Muscle of leg (tissue), 16 donors: ENCODE measurements around the gene PGP. TPM values are rescaled to one million over a fixed set of nuclear protein-coding genes. Genes with fewer than 3 reads are reported as not detected.
"Not testable (repeated sequence)": the region's sequence is repeated elsewhere in the genome, so short reads cannot be mapped to it uniquely, and the experiment has no call there.

Source experiments
- DNase-seq: peaks from one replicate; pipeline ENCODE4 v3.0.0; 2013
- H3K27ac ChIP-seq: one replicate; pipeline ENCODE4 v1.5.1; 2013; ENCODE audit warnings: mild to moderate bottlenecking, low read length, control low read depth
- H3K27me3 ChIP-seq: one replicate; pipeline ENCODE4 v1.6.1; 2013; ENCODE audit warnings: low read length; ENCODE audit not compliant: control insufficient read depth, insufficient read depth
- H3K36me3 ChIP-seq: one replicate; pipeline ENCODE4 v1.6.1; 2013; ENCODE audit warnings: low read length; ENCODE audit not compliant: control insufficient read depth, insufficient read depth
- H3K4me1 ChIP-seq: one replicate; pipeline ENCODE4 v1.6.1; 2013; ENCODE audit warnings: low read length; ENCODE audit not compliant: control insufficient read depth, insufficient read depth
- H3K4me3 ChIP-seq: one replicate; pipeline ENCODE4 v1.5.1; 2013; ENCODE audit warnings: low read length, control low read depth
- H3K9me3 ChIP-seq: replicated peaks from 2 replicates; pipeline ENCODE4 v1.6.1; 2013; ENCODE audit warnings: low read depth, low read length; ENCODE audit not compliant: control insufficient read depth
- WGBS: methylation state at CpG from one replicate; pipeline ENCODE4 v1.1.5; 2013; ENCODE audit warnings: missing lambda C conversion rate; ENCODE audit not compliant: insufficient coverage; 5-methylcytosine and 5-hydroxymethylcytosine counted together
- long read RNA-seq, 11 donors: transcript quantifications; one replicate each; lab custom pipeline, GENCODE V29; 2026
- polyA plus RNA-seq, 8 donors: library from polyadenylated mRNA; unstranded; fragments of 120-200 nt; gene quantifications; one replicate each; pipeline versions ENCODE4 v1.2.1 to v1.2.3, GENCODE V29; 2013; ENCODE audit warnings: inconsistent platforms in 1 of 8, low replicate concordance in 1 of 8; ENCODE audit not compliant: insufficient read length in 8 of 8, insufficient read depth in 1 of 8
- total RNA-seq: library from RNA; stranded (reverse); fragments of 120-200 nt; gene quantifications from one replicate; pipeline ENCODE4 v1.2.4, GENCODE V29; 2013

PGP gene
- 12.2 TPM for total RNA-seq
- polyA plus RNA-seq = 10 to 100 TPM; 11.8 to 18.1 (median 16.9) TPM
- long read RNA-seq, donor 1, transcript PGP-201 (2 exons, 2,727 nt) = major isoform, 14 of 14 reads
- long read RNA-seq, donor 1, partial matches to known transcripts = 0 of 14 reads
- long read RNA-seq, donor 1, other reads (novel, unspliced or antisense) = 0 of 14 reads
- long read RNA-seq, donor 2 = 0 reads
- long read RNA-seq, donor 3, transcript PGP-201 (2 exons, 2,727 nt) = major isoform, 30 of 31 reads
- long read RNA-seq, donor 3, partial matches to known transcripts = 0 of 31 reads
- long read RNA-seq, donor 3, other reads (novel, unspliced or antisense) = 0 of 31 reads
- long read RNA-seq, donor 4, transcript PGP-201 (2 exons, 2,727 nt) = major isoform, 23 of 23 reads
- long read RNA-seq, donor 4, partial matches to known transcripts = 0 of 23 reads
- long read RNA-seq, donor 4, other reads (novel, unspliced or antisense) = 0 of 23 reads
- long read RNA-seq, donor 5, transcript PGP-201 (2 exons, 2,727 nt) = major isoform, 43 of 70 reads
- long read RNA-seq, donor 5, partial matches to known transcripts = 27 of 70 reads
- long read RNA-seq, donor 5, other reads (novel, unspliced or antisense) = 0 of 70 reads
- long read RNA-seq, donor 6, transcript PGP-201 (2 exons, 2,727 nt) = major isoform, 70 of 70 reads
- long read RNA-seq, donor 6, partial matches to known transcripts = 0 of 70 reads
- long read RNA-seq, donor 6, other reads (novel, unspliced or antisense) = 0 of 70 reads
- long read RNA-seq, donor 7, transcript PGP-201 (2 exons, 2,727 nt) = major isoform, 32 of 40 reads
- long read RNA-seq, donor 7, partial matches to known transcripts = 0 of 40 reads
- long read RNA-seq, donor 7, other reads (novel, unspliced or antisense) = 7 of 40 reads
- long read RNA-seq, donor 8, transcript PGP-201 (2 exons, 2,727 nt) = major isoform, 16 of 22 reads
- long read RNA-seq, donor 8, partial matches to known transcripts = 6 of 22 reads
- long read RNA-seq, donor 8, other reads (novel, unspliced or antisense) = 0 of 22 reads
- long read RNA-seq, donor 9, transcript PGP-201 (2 exons, 2,727 nt) = major isoform, 26 of 37 reads
- long read RNA-seq, donor 9, partial matches to known transcripts = 11 of 37 reads
- long read RNA-seq, donor 9, other reads (novel, unspliced or antisense) = 0 of 37 reads
- long read RNA-seq, donor 10, transcript PGP-201 (2 exons, 2,727 nt) = major isoform, 43 of 43 reads
- long read RNA-seq, donor 10, partial matches to known transcripts = 0 of 43 reads
- long read RNA-seq, donor 10, other reads (novel, unspliced or antisense) = 0 of 43 reads
- long read RNA-seq, donor 11, transcript PGP-201 (2 exons, 2,727 nt) = major isoform, 23 of 31 reads
- long read RNA-seq, donor 11, partial matches to known transcripts = 8 of 31 reads
- long read RNA-seq, donor 11, other reads (novel, unspliced or antisense) = 0 of 31 reads

GRCh38 chr16:2214719-2214968, at the start of gene PGP:
Gene PGP, minus strand, starts transcription at chr16:2214840. Its CDS starts 63 bp downstream, at chr16:2214777.
- peaks cover 40% of the 10 kb centered on the region for H3K4me1 ChIP-seq
- H3K27me3 ChIP-seq = no peaks in the 10 kb centered on the region
- DNase-seq = no peak
- H3K36me3 ChIP-seq = peaks cover 12% of the 10 kb centered on the region
- under 1% methylated on average over 48 of the region's 48 CpGs for WGBS
- peak within 1 kb of the TSS; percentile 97 for H3K27ac ChIP-seq
- peak within 1 kb of the TSS; percentile 73 for H3K4me3 ChIP-seq
- no peaks in the 10 kb centered on the region for H3K9me3 ChIP-seq

- H3K36me3 ChIP-seq = peaks cover 49% of the 10 kb centered on the region
Observed at GRCh38 chr16:2263026-2263425, 48.4 kb upstream of the PGP start.

GRCh38 chr16:2260250-2260649, 45.6 kb upstream of the PGP start:
- Histone ChIP-seq H3K27me3 (no peaks in the 10 kb centered on the region), H3K4me1 (no peaks in the 10 kb centered on the region), H3K9me3 (no peaks in the 10 kb centered on the region), H3K4me3 (no peak overlapping the region), H3K27ac (no peak overlapping the region), H3K36me3 (peaks cover 76% of the 10 kb centered on the region)
- DNase-seq = no peak
- WGBS = no CpG with 5 or more reads among the region's 8 CpGs

More at GRCh38 chr16:2263026-2263425, 48.4 kb upstream of the PGP start:
- not testable (repeated sequence) for DNase-seq, H3K4me3 ChIP-seq, H3K27me3 ChIP-seq, H3K27ac ChIP-seq, H3K4me1 ChIP-seq, H3K9me3 ChIP-seq
- WGBS = 86% methylated on average over 11 of the region's 14 CpGs

GRCh38 chr16:2258530-2258929, 43.9 kb upstream of the PGP start:
- DNase-seq, H3K27me3 ChIP-seq, H3K27ac ChIP-seq, H3K4me1 ChIP-seq, H3K9me3 ChIP-seq, H3K4me3 ChIP-seq: not testable (repeated sequence)
- WGBS = 95% methylated on average over 6 of the region's 7 CpGs
- peaks cover 78% of the 10 kb centered on the region for H3K36me3 ChIP-seq

GRCh38 chr16:2257726-2258125, 43.1 kb upstream of the PGP start:
- no peaks in the 10 kb centered on the region for H3K9me3 ChIP-seq
- no peaks in the 10 kb centered on the region for H3K4me1 ChIP-seq
- no peak for DNase-seq
- H3K27me3 ChIP-seq = no peaks in the 10 kb centered on the region
- no peak overlapping the region for H3K4me3 ChIP-seq
- H3K27ac ChIP-seq = no peak overlapping the region
- 97% methylated on average over 4 of the region's 6 CpGs for WGBS
- H3K36me3 ChIP-seq = peaks cover 77% of the 10 kb centered on the region

GRCh38 chr16:2256531-2257140, 42.0 kb upstream of the PGP start:
- peaks cover 7% of the 10 kb centered on the region for H3K4me1 ChIP-seq
- WGBS = 76% methylated on average over 8 of the region's 12 CpGs
- H3K9me3 ChIP-seq = no peaks in the 10 kb centered on the region
- no peaks in the 10 kb centered on the region for H3K27me3 ChIP-seq
- no peak overlapping the region for H3K27ac ChIP-seq
- no peak for DNase-seq
- no peak overlapping the region for H3K4me3 ChIP-seq
- peaks cover 69% of the 10 kb centered on the region for H3K36me3 ChIP-seq

GRCh38 chr16:2253293-2253692, 38.7 kb upstream of the PGP start:
- Histone ChIP-seq H3K4me3 (no peak overlapping the region), H3K27ac (no peak overlapping the region), H3K36me3 (peaks cover 59% of the 10 kb centered on the region), H3K9me3 (no peaks in the 10 kb centered on the region), H3K27me3 (no peaks in the 10 kb centered on the region), H3K4me1 (peaks cover 16% of the 10 kb centered on the region)
- 84% methylated on average over 8 of the region's 11 CpGs for WGBS
- DNase-seq = no peak

- Histone ChIP-seq H3K36me3 (peaks cover 56% of the 10 kb centered on the region), H3K4me3 (no peak overlapping the region), H3K27me3 (no peaks in the 10 kb centered on the region), H3K4me1 (peaks cover 16% of the 10 kb centered on the region), H3K27ac (no peak overlapping the region), H3K9me3 (no peaks in the 10 kb centered on the region)
- no peak for DNase-seq
- WGBS = no CpG with 5 or more reads among the region's 7 CpGs
Observed at GRCh38 chr16:2252806-2253148, 38.1 kb upstream of the PGP start.

GRCh38 chr16:2251296-2252111, 36.9 kb upstream of the PGP start, which contains the start of gene ECI1:
Gene ECI1, minus strand, starts transcription at chr16:2251587. Its CDS starts 21 bp downstream, at chr16:2251566.
- Histone ChIP-seq H3K36me3 (peaks cover 55% of the 10 kb centered on the region), H3K4me3 (peak within 1 kb of the TSS; percentile 68), H3K27ac (peak within 1 kb of the TSS; percentile 81), H3K4me1 (peaks cover 16% of the 10 kb centered on the region), H3K9me3 (no peaks in the 10 kb centered on the region), H3K27me3 (no peaks in the 10 kb centered on the region)
- WGBS = 2% methylated on average over 85 of the region's 88 CpGs
- peak; percentile 97 for DNase-seq
